Midbrain (tissue), 1 donor: ENCODE measurements around the gene KRTAP10-11.
"Not testable (repeated sequence)": the region's sequence is repeated elsewhere in the genome, so short reads cannot be mapped to it uniquely, and the experiment has no call there.

ENCODE experiments used
- DNase-seq: peaks from one replicate; lab custom pipeline; 2025; lab: John Stamatoyannopoulos, UW

Gene KRTAP10-11

DNA sequence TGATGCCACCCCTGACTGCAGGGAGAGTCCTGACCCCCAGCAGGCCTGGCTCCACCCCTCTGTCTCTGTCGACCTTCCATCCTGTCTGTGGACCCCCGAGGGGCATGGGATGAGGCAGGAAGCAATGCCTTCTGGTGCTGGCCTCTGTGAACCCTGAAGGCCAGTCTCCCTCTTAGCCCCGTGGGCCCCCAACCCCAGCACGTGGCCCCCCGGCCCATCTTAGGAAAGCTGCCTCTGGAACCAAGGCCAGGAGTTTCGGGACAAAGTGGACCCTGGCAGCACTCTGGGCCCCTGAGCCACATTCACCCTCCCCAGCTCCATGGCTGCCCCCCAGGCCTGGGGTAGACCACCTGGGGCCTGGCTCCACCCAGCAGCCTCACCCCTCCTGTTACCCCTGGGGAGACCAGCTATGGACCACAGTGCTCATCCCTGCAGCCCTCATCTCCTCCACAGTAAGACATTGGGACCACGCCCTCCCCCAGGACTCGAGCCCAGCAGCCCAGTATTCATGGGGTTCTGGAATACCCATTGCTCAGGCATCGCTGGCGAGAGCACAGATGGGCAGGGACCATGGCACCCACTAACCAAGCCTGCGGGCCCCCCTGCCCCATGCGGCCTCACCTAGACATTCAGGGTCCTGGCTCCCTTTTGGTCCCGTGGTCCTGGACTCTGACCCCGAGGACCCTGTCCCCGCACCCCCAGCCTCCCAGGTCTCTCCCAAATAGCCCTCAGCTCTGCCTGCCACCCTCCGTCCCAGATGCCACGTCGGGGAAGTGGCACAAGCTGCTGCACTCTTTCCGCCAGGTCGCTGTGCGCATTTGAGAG lies 7.5 kb upstream of the KRTAP10-11 start:
- not testable (repeated sequence) for DNase-seq

GRCh38 chr21:44639331-44639655 lies 6.9 kb upstream of the KRTAP10-11 start:
- DNase-seq, result no peak

DNA sequence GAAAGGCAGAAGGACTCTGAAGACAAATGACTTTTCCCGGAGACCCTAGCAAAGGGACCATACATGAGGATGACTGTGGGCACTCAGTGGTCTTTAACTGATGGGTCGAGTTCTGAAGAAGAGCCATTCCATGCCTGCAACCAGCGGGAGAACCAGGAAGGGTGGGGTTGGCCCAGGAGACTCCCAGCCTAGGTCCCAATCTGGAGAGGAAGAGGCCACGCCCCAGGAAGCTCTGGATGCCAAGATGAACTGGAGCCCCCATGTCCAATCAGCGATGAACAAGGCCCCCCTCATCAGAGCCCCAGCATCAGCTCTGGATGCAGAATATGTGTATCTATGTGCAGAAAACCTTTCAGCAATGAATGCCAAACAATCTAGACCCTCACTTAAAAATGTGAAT lies 5.5 kb upstream of the KRTAP10-11 start:
- no peak for DNase-seq

DNA sequence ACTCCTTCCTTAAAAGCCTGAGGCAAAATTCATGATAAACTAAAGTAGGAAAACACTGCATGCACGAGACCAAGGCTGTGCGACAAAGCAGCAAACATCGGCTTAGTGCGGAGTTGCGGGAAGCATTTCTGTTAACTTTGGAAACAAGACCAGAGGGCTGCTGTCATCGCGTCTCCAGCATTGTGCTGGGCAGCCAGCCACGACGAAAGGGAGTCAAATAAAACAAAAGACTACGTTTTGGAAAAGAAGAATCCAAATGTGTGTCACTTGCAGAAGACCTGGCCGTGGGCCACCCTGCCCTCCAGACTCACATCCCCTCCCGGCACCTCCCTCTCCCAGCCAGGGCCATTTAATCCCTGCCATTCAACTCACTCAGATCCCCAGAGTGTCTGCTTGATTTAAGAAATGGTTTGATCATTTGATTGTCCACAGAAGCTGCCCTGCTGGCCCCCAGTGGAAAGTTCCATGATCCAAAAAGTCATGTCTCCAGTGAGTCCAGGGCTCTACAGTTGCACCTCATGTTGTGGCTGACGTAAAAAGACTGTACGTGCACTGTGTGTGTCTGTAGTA lies 2.4 kb upstream of the KRTAP10-11 start:
- no peak for DNase-seq

- no peak for DNase-seq
These were observed 1.3 kb upstream of the KRTAP10-11 start for GRCh38 chr21:44644878-44645277.

DNA sequence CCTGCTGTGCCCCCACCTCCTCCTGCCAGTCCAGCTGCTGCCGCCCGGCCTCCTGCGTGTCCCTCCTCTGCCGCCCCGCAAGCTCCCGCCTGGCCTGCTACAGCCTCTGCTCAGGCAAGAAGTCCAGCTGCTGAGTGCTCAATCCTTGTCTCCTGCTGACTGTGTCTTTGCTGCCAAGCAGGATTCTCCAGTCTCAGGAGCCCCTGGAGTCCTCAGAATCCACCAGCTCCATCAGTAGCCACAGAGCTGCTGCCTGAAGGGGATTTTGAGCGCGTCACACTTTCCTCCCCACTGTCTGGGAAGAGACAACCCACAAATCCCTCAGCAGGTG lies 973 bp downstream of the KRTAP10-11 start:
- DNase-seq, result no peak

- no peak for DNase-seq
These were observed 2.5 kb downstream of the KRTAP10-11 start for GRCh38 chr21:44648557-44649311.

GRCh38 chr21:44649521-44650100 lies 3.4 kb downstream of the KRTAP10-11 start:
- DNase-seq, result no peak

- DNase-seq, result no peak
These were observed 4.2 kb downstream of the KRTAP10-11 start for GRCh38 chr21:44650265-44650972.

DNA sequence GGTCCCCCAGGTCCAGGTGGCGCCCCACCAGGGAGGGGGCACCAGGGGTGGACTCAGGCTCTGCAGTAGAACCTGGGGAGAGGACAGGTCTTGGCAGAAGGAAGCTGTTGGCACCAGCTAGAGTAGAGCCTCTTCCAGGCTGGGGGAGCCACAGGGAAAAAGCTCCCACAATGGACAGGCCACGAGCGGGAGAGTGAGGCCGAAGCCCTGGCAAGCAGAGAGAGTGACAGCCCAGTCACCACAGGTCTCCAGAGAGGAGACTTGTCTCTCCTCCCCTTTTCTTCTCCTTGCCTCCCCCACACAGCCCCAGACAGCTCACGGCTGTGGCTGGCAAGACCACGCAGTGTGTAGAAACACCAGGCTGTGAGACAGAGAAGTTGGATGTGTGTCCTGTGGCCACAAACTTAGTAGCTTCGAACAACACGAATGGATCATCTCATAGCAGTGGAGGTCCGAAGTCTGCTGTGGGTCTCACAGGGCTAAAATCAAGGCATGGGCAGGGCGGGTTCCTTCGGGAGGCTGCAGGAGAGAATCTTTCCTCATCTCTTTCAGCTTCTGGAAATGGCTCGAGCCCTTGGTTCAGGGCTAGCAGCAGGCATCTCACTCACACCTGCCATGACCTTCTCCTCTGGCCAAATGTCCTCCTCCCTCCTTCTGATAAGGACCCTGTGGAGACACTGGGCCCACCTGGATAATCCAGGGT lies 4.9 kb downstream of the KRTAP10-11 start:
- DNase-seq, result no peak

DNA sequence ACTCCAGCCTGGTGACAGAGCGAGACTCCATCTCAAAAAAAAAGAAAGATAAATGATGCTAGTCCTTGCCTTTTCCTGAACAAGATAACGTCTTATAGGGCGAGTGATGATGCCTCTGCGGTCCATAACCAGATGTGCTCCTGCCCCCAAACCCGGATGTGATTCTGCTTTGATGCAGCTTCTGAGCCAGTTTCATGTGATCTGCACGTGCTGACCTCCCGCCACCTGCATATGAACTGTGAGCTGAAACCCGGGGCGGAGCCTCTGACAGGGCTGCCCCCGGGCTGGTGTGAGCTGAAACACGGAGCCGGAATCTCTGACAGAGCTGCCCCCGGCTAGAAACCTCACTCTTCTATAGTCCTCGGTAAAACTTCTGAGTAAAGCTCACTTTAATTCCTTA lies 6.9 kb downstream of the KRTAP10-11 start:
- DNase-seq, result no peak

DNA sequence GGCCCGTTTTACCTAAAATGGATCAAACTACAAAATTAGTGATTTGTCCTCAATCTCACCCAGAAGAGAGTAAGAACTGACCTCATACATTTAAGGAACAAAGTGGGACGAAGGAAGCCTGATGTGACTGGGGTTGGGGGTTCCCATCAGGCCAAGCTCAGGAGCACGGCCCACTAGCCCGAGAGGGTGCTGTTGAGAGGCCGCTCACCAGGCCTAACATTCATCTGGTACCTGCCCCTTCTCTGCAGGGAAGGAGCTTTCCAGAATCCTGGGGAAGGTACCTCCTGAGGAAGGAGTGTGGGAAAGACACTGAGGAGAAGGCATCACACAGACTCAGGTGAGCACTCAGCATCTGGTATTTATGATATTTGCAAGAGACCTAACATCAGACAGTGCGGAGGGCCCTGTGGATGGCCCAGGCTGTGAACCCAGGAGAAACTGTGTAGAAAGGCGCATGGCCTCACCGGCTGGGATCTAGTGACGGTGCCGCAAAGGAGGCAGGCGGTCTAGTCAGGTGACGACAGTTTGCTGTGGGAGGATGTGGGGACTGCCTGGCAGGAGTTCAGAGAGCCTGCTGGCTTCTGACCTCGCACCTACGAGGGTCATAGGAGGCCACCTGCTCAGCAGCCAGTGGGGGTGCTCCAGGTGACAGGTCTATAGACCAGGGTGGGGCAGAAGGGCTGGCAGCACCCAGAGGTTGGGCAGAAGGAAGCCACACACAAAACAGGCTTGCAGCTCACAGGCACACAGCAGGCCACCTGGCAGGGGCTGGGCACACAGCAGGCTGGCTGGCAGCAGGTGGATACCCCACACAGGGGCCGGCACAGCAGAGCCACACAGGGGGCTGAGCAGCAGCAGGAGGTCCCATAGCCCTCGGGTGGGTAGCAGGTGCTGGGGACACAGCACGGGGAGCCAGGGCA lies 7.7 kb downstream of the KRTAP10-11 start:
- no peak for DNase-seq

GRCh38 chr21:44654576-44655175 lies 8.5 kb downstream of the KRTAP10-11 start, which contains the start of gene KRTAP12-4:
KRTAP12-4 (minus strand) TSS chr21:44654659; CDS start chr21:44654614, 45 bp downstream.
- no peak for DNase-seq

GRCh38 chr21:44656868-44657267 lies 10.7 kb downstream of the KRTAP10-11 start:
- no peak for DNase-seq

DNA sequence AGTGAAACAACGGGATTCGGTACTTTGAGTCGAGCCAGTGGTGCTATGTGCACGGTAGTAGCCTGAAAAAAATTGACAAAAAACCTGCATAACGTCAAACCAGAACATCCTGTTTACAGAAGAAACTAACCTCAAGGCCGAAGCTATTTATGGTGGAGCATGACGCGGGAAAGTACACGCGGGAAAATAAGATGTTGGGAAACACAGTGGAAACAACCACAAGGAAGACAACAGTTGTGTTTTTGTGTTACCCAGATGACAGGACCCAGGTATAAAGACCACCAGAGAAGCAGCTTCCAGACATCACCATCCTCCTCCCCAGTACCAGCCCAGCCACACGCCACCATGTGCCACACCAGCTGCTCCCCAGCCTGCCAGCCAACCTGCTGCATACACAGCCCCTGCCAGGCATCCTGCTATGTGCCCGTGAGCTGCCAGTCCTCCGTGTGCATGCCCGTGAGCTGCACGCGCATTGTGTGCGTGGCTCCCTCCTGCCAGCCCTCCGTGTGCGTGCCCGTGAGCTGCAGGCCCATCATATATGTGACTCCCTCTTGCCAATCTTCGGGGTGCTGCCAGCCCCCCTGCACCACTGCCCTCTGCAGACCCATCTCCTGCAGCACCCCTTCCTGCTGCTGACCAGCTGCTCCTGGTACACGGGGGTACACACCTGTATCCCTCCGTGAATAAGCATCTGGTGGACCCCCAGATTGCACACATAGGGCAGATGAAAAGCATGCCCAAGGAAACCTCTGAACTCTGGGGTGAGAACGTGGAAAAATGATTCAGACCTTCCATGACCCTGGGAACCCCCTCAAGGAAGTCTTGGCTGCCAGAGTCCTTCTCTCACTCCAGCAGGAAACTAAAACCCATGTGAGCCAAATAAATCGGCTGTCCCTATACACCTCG lies 11.7 kb downstream of the KRTAP10-11 start, which contains the start of gene KRTAP12-3:
TSS of gene KRTAP12-3 (plus strand) at position 298 of the 906 bp plus-strand sequence. CDS start at position 346, 48 bp downstream.
- no peak for DNase-seq

DNA sequence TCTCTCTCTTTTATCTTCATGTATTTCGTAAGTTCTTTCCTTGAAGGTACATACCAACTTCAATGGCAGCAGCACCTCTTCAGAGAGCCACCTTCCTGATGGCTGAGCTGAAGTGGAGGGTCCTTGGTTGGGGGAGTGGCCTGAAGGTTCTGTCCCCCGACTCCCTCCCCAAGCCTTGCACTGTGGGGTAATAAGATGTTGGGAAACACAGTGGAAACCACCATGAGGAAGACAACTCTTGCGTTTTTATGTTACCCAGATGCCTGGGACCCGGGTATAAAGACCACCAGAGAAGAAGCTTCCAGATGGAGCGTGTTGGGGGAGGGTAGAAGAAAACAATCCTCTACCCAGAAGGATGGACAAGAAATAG lies 12.3 kb downstream of the KRTAP10-11 start:
- DNase-seq, result no peak

DNA sequence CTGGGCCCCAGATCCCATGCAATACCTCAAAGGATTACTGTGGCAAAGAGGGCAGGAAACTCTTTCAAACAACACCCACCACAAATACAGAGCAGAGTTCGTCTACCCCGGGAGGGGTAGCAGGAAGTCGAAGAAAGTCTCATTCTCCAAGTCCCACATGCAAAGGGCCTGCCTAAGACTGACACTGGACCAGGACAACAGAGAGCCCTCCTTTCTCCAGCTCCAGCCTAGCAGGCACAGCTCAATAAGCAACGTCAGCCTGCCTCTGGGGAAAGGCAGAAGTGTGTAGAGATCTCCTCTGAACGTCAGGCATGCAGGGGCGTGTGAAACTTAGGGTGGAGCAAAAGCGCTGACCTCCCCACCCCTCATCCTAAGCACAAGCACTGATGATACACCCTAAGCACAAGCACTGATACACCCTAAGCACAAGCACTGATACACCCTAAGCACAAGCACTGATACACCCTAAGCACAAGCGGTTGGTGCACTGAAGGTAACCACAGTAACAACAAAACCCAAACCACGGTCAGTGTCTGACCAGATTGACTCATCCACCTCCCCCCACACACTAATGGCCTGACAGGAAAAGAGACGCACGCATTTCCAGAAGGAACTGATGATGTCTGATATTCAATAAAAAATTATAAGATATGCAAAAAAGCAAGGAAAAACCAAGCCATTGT lies 12.8 kb downstream of the KRTAP10-11 start:
- DNase-seq, result no peak

DNA sequence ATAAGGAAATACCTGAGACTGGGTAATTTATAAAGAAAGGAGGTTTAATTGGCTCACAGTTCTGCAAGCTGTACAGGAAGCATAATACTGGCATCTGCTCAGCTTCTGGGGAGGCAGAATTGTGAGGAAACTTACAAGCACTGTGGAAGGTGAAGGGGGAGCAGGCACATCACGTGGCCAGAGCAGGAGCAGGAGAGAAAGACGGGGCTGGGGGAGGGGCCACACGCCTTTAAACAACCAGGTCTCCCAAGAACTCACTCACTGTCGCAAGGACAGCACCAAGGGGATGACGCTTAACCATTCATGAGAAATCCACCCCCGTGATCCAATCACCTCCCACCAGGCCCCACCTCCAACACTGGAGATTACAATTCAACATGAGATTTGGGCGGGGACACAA lies 15.4 kb downstream of the KRTAP10-11 start:
- not testable (repeated sequence) for DNase-seq
